Heart left ventricle (tissue), 16 donors: Measurements from ENCODE around the gene IRF3. TPM values are rescaled to one million over a fixed set of nuclear protein-coding genes. Genes with fewer than 3 reads are reported as not detected.
A peak's percentile ranks its signal among the peaks of the same experiment; 100 is the strongest.
"Not testable (repeated sequence)": the region's sequence is repeated elsewhere in the genome, so short reads cannot be mapped to it uniquely, and the experiment has no call there.

ENCODE experiments used
- ATAC-seq, 4 donors: fragments of 200-7000 bp; cut with Tn5 transposase; one replicate each; pipeline ENCODE4 v1.9.1; 2020 to 2022; ENCODE audit warnings: moderate library complexity in 4 of 4, mild to moderate bottlenecking in 3 of 4, moderate number of reproducible peaks in 1 of 4
- DNase-seq, 5 donors: peaks; one replicate each; pipeline ENCODE4 v3.0.0-alpha.2; 2020
- H3K27ac ChIP-seq, 12 donors: fragments of 200-600 bp; sonication (generic) in 4 of 12; one replicate each; pipeline versions ENCODE4 v1.5.0 to v1.8.0; 2016 to 2022; ENCODE audit warnings: mild to moderate bottlenecking in 2 of 12
- H3K27me3 ChIP-seq, 9 donors: fragments of 200-600 bp; sonication (generic) in 2 of 9; one replicate each; pipeline versions ENCODE4 v1.5.1 to v1.8.0; 2016 to 2022; ENCODE audit warnings: mild to moderate bottlenecking in 3 of 9
- H3K36me3 ChIP-seq, 9 donors: fragments of 200-600 bp; sonication (generic) in 2 of 9; one replicate each; pipeline versions ENCODE4 v1.5.0 to v1.8.0; 2018 to 2022; ENCODE audit warnings: mild to moderate bottlenecking in 2 of 9
- H3K4me1 ChIP-seq, 12 donors: fragments of 200-600 bp; sonication (generic) in 4 of 12; one replicate each; pipeline versions ENCODE4 v1.5.0 to v1.8.0; 2016 to 2022; ENCODE audit warnings: mild to moderate bottlenecking in 3 of 12
- H3K4me3 ChIP-seq, 12 donors: fragments of 200-600 bp; sonication (generic) in 4 of 12; one replicate each; pipeline versions ENCODE4 v1.5.0 to v1.8.0; 2017 to 2022; ENCODE audit warnings: mild to moderate bottlenecking in 9 of 12, moderate library complexity in 4 of 12
- H3K9me3 ChIP-seq, 12 donors: fragments of 200-600 bp; sonication (generic) in 4 of 12; one replicate each; pipeline versions ENCODE4 v1.5.0 to v1.8.0; 2016 to 2022; ENCODE audit warnings: mild to moderate bottlenecking in 1 of 12
- POLR2A ChIP-seq, 2 donors: fragments of 450-650 bp; IDR thresholded peaks; one replicate each; pipeline ENCODE4 v1.6.1; 2017; ENCODE audit warnings: antibody characterized with exemption in 2 of 2, mild to moderate bottlenecking in 2 of 2, moderate library complexity in 2 of 2
- WGBS, 4 donors: extraction: QIAGEN DNeasy Blood & Tissue Kit in 2 of 4; methylation state at CpG; one replicate each; pipeline versions ENCODE4 v1.1.5 to v1.1.7; 2013 to 2018; 5-methylcytosine and 5-hydroxymethylcytosine counted together
- intact Hi-C, 10 donors: fragments of 100-400 bp; cut with DNase I; formaldehyde crosslinking; loops; one replicate each; pipeline versions ENCODE4 v1.11.1 to v1.14.2; 2022
- polyA plus RNA-seq, 2 donors: library from polyadenylated mRNA; stranded (reverse); fragments of 200-250 nt; gene quantifications; one replicate each; pipeline ENCODE4 v1.2.3, GENCODE V29; 2013
- total RNA-seq, 9 donors: library from RNA; depleted of rRNA in 2 of 9; stranded (reverse); fragments of >200 nt in 2 of 9; fragmentation: NEBNext Ultra II Directional in 3 of 9; extraction: Animal tissue kit (Norgen Biotek cat#: 25700) in 3 of 9; gene quantifications; one replicate each; pipeline versions ENCODE4 v1.1.0 to v1.2.4, GENCODE V29; 2016 to 2023
- TF ChIP-seq, protein P1 (sequence below), 12 donors: fragments of 200-600 bp; sonication (generic) in 4 of 12; IDR thresholded peaks; one replicate each; pipeline versions ENCODE4 v1.5.0 to v1.8.0; 2018 to 2022; ENCODE audit warnings: antibody characterized with exemption in 12 of 12, mild to moderate bottlenecking in 5 of 12
- donor health status: ischemic (EF 13 %, LVEDD 7.1; RV severe dilation, severe dysfunction).
- donor health status: healthy with polysubstance abuse.
- donor health status: DM: no; HTN: yes; CAD: no.
- donor health status: DM: no; HTN: no; CAD: no.
- donor health status: ischemic (EF 25% LVEDD 6.9; RV normal size, moderate dysfunction).
- donor health status: ischemic (EF 25% LVEDD 5.7; RV mildly dilated, moderate dysfunction).
- donor health status: healthy.
- donor health status: DM: yes; HTN: yes; CAD: no.
- donor health status: ischemic (EF 35%, LVEDD 5.7; RV mildly dilated, moderate dysfunction).
- donor health status: nonischemic (EF 11% LVEDD 7.7; RV severe dilation, severe dysfunction).
- donor health status: DM: yes; HTN: yes; CAD: no.
- donor health status: PGD.
- donor health status: ischemic (EF 29% LVEDD 5.4; RV normal size, mild dysfunction).
- donor health status: nonischemic (EF 23%, LVEDD 6.1; RV moderate dilation, normal function).

IRF3 gene
- total and polyA plus RNA-seq, 11 donors, result 23.1 to 68.0 (median 35.1) TPM

GRCh38 chr19:49635530-49636232 is 30.0 kb downstream of the IRF3 start:
- H3K9me3 ChIP-seq, result no peaks in the 10 kb centered on the region
- H3K27me3 ChIP-seq, result no peaks in the 10 kb centered on the region
- DNase-seq, result no peak
- H3K36me3 ChIP-seq, result peaks cover 0 to 23% (median 12%) of the 10 kb centered on the region in 9 donors
- H3K4me3 ChIP-seq, result no peak overlapping the region
- peak overlapping the region in 10 of 12 donors; percentile 26 to 61 (median 54) for H3K27ac ChIP-seq
- ATAC-seq, result no peak
- TF ChIP-seq, protein P1, sequence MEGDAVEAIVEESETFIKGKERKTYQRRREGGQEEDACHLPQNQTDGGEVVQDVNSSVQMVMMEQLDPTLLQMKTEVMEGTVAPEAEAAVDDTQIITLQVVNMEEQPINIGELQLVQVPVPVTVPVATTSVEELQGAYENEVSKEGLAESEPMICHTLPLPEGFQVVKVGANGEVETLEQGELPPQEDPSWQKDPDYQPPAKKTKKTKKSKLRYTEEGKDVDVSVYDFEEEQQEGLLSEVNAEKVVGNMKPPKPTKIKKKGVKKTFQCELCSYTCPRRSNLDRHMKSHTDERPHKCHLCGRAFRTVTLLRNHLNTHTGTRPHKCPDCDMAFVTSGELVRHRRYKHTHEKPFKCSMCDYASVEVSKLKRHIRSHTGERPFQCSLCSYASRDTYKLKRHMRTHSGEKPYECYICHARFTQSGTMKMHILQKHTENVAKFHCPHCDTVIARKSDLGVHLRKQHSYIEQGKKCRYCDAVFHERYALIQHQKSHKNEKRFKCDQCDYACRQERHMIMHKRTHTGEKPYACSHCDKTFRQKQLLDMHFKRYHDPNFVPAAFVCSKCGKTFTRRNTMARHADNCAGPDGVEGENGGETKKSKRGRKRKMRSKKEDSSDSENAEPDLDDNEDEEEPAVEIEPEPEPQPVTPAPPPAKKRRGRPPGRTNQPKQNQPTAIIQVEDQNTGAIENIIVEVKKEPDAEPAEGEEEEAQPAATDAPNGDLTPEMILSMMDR (IDR thresholded peaks at IDR 0.05), result peak in 1 of 12 donors; percentile 5
- no peak for TF ChIP-seq POLR2A (IDR thresholded peaks at IDR 0.05)
- intact Hi-C loops, result loop anchor here in 5 of 10 donors (5.0 kb wide), 2 partner anchors 38 to 43 kb away; partner anchors contain the start of gene PRR12 (in 4 of the 5)
- 33 to 51% (median 41%) methylated on average over 24 of the region's 24 CpGs for WGBS, 4 donors
- peaks cover 0 to 60% (median 38%) of the 10 kb centered on the region in 12 donors for H3K4me1 ChIP-seq

GRCh38 chr19:49633273-49633672 is 32.4 kb downstream of the IRF3 start:
- not testable (repeated sequence) for H3K27ac ChIP-seq, H3K4me3 ChIP-seq, H3K9me3 ChIP-seq, H3K27me3 ChIP-seq, ATAC-seq, DNase-seq
- peaks cover 0 to 24% (median 12%) of the 10 kb centered on the region in 9 donors for H3K36me3 ChIP-seq
- H3K4me1 ChIP-seq, result peaks cover 0 to 50% (median 33%) of the 10 kb centered on the region in 12 donors
- intact Hi-C loops, result loop anchor here in 1 of 10 donors (5.0 kb wide), 1 partner anchor 184 kb away; the partner anchor contains the start of gene MED25
- 70 to 74% (median 72%) methylated on average over 8 to 9 of the region's 9 CpGs for WGBS, 4 donors

DNA sequence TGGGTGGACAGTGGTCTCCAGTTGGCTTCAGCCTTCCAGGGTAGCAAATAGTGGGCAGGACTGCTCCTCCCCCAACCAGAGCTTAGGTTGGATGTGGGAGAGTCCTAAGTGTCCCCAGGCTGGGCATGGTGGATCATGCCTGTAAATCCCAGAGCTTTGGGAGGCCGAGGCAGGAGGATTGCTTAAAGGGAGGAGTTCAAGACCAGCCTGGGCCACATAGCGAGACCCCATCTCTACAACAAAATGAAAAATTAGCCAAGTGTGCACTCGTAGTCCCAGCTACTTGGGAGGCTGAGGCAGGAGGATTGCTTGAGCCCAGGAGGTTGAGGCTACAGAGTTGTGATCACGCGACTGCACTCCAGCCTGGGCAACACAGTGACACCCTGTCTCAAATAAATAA is 33.1 kb downstream of the IRF3 start:
- intact Hi-C loops, result loop anchor here in 1 of 10 donors (5.0 kb wide), 1 partner anchor 185 kb away; the partner anchor contains the start of gene MED25
- Histone ChIP-seq H3K27ac (no peak overlapping the region), H3K4me3 (no peak overlapping the region), H3K4me1 (peaks cover 0 to 43% (median 28%) of the 10 kb centered on the region in 12 donors), H3K9me3 (no peaks in the 10 kb centered on the region), H3K36me3 (peaks cover 0 to 26% (median 12%) of the 10 kb centered on the region in 9 donors), H3K27me3 (no peaks in the 10 kb centered on the region)
- DNase-seq, result no peak
- 96 to 100% (median 98%) methylated on average over 5 of the region's 5 CpGs for WGBS, 4 donors
- ATAC-seq, result no peak
- TF ChIP-seq POLR2A (IDR thresholded peaks at IDR 0.05), result no peak
- TF ChIP-seq, protein P1 (IDR thresholded peaks at IDR 0.05), result no peak

DNA sequence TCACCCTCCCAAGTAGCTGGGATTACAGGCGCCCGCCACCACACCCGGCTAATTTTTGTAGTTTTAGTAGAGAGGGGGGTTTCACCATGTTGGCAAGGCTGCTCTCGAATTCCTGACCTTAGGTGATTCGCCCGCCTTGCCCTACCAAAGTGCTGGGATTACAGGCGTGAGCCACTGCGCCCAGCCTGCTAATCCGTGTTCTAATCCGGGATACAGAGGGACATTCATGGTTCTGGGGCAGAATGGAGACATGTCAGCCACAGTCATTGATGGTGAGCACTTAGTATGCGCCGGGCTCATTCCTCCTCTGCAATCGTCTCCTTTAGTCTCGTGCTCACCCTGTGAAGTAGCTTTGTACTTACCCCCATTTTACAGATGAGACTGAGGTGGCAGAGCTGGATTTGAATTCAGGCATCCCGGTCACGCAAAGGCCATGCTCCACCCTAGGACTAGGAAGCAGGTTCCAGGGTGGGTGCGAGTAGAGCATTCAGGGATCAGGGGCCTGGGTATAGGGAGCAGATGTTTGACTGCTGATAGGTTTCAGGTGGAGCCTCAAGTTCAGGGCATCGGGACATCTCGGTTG is 34.0 kb downstream of the IRF3 start:
- H3K9me3 ChIP-seq, result no peaks in the 10 kb centered on the region
- ATAC-seq (no peak), DNase-seq (no peak)
- peaks cover 0 to 32% (median 15%) of the 10 kb centered on the region in 9 donors for H3K36me3 ChIP-seq
- peak overlapping the region in 1 of 12 donors; percentile 38 for H3K27ac ChIP-seq
- no peaks in the 10 kb centered on the region for H3K27me3 ChIP-seq
- H3K4me1 ChIP-seq, result peaks cover 0 to 35% (median 24%) of the 10 kb centered on the region in 12 donors
- TF ChIP-seq POLR2A (IDR thresholded peaks at IDR 0.05), result no peak
- TF ChIP-seq, protein P1 (IDR thresholded peaks at IDR 0.05), result no peak
- intact Hi-C loops, result loop anchor here in 1 of 10 donors (5.0 kb wide), 1 partner anchor 186 kb away; the partner anchor contains the start of gene MED25
- WGBS, 4 donors, result 87 to 89% (median 88%) methylated on average over 17 to 19 of the region's 19 CpGs
- no peak overlapping the region for H3K4me3 ChIP-seq
